Erythroblast (primary cell): ENCODE results near the gene ECI1.

Experiments
- GATA1 ChIP-seq: IDR thresholded peaks from 2 replicates; pipeline ENCODE4 v1.6.1; 2011; ENCODE audit warnings: low read depth, mild to moderate bottlenecking, control low read depth, low read length, moderate library complexity
- POLR2A ChIP-seq: IDR thresholded peaks from 2 replicates; pipeline ENCODE4 v1.6.1; 2011; ENCODE audit warnings: mild to moderate bottlenecking, low read length

DNA sequence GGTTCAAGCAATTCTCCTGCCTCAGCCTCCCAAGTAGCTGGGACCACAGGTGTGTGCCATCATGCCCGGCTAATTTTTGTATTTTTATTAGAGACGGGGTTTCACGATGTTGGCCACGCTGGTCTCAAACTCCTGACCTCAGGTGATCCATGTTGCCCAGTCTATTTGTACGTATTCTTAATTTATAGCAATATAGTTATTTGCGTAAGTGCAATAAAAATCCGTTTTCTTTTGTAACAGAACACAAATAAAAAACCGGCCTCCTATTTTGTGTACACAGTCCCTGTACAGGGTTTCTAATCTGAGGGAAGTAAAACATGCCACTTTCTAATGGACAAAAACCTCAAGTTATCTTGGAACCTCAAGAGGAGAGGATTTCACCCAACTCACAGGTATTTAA lies 8.9 kb upstream of the ECI1 start:
- TF ChIP-seq POLR2A (no peak), GATA1 (no peak)
